Kidney tubule cell (primary cell): Measurements from ENCODE around the gene BUD13.
A peak's percentile ranks its signal among the peaks of the same experiment; 100 is the strongest.
"Not testable (repeated sequence)": the region's sequence is repeated elsewhere in the genome, so short reads cannot be mapped to it uniquely, and the experiment has no call there.

Experiments
- DNase-seq: peaks from one replicate; pipeline ENCODE4 v3.0.0-alpha.2; 2018; ENCODE audit warnings: low spot score

BUD13 gene

DNA sequence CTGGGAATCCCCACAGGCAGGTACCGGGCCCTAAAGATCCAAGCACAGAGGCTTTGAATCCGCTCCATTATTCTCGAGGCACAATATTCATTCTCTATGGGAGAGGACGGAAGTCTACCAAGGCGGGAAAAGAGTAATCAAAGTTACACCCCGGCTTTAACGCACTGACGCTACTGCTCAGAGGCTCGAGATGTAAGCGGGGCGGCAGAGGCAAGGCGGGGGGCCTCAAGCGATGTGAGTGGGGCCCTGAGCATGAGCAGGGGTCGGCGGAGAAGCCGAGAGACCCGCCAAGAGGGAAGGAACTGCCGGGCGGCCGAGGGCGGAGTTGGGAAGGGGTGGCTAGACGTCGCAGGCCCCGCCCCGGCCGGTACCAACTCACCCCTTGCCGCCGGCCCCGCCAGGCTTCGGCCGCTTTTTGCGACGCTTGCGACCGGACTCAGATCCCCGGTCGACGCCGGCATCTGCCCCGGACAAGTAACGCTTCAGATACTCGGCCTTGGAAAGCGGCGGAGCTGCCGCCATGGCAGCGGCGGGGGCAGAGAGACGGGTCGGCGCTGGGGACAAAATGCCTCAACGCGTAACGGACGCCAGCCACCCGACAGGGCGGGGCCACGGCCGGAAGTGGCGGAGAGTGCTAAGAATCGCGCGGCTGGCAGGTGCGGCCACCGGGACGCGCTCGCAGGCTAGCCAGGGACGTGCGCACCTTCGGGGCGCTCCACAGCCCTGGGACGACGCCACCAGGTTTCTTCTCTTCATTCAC lies at the start of gene BUD13:
TSS of gene BUD13 (minus strand) at position 545 of the 760 bp plus-strand sequence. CDS start at position 522, 23 bp downstream.
- peak; percentile 89 for DNase-seq

GRCh38 chr11:116822575-116822974 lies 49.8 kb upstream of the BUD13 start:
- DNase-seq = no peak

DNA sequence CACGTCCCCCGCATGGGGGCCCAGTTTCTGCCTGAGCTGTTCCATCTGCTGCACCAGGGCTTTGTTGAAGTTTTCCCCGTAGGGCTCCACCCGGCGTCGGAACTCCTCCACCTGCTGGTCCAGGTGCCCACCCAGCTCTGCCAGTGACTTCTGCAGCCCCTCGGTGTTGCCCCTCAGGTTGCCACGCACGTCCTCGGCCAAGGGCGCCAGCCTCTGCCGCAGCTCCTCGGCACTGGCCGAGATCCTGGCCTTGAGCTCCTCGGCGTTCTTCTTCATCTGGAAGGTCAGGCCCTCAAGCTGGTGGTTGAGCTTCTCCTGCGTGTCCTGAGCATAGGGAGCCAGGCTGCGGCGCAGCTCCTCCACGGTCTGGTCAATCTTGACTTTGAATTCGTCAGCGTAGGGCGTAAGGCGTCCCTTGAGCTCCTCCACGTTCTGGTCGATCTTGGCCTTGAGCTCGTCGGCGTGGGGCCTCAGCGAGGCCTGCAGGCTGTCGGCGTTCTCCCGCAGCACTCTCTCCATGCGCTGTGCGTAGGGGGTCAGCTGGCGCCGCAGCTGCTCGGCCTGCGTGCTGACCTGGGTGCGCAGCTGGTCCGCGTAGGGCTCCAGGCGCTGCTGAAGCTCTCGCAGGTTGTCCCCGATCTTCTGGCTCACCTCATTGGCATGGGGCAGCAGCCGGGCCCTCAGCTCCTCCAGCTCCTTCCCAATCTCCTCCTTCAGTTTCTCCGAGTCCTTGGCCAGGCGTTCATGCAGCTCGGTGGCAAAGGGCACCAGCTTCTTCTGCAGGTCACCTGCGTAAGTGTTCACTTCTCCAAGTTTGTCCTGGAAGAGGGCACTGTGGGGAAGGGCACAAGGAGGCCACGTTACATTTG lies 48.5 kb upstream of the BUD13 start:
- DNase-seq = no peak

DNA sequence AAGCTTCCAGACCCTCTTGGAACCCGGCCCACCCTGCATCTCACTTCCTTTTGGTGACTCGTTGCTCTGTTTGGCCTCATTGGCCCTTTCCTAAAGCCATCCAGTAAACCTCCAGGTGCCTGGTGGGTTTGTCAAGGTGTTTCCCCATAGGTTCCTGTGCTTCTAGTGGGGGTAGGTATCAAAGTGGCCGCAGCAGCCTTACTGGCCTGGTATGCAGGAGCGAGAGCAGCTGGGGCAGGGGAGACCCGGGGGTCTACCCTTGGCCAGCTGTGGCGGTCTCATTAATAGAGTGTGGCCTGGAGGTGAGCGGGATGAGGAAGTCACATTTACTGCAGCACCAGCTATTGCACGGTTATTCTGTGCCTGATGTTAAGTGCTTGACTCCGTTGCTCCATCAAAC lies 46.3 kb upstream of the BUD13 start:
- no peak for DNase-seq

- no peak for DNase-seq
These were observed 41.7 kb upstream of the BUD13 start for GRCh38 chr11:116814502-116814901.

DNA sequence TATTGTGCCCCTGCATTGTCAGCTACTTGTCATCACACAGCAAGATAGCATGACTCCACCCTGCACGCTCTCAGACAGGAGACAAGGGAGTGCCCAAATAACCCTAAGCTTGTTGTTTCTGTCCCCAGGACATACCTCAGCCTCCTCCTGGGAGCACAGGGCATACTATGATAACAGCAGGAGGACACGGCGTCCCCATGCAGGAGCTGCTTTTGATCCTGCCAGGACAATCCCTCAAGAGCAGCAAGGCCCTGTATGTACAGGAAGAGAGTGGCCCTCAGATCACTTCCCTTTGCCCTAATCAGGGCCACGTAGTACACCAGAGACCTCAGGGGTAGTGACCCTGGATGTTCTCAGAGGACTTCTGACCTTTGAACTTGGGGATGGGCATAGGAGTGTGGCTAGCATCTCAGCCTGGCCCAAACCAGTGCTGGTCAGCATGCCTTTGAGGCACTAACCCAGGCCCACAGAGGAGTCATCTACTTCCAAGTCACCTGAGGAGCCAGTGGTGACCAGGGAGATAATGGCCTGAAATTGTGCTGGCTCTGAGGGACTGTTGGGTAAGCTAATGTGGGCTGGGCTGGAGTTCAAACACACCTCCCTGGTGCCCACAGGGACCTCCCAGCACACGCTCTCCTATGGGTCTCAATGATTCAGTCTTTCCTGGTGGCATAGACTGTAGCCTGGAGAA lies 41.1 kb upstream of the BUD13 start:
- no peak for DNase-seq

DNA sequence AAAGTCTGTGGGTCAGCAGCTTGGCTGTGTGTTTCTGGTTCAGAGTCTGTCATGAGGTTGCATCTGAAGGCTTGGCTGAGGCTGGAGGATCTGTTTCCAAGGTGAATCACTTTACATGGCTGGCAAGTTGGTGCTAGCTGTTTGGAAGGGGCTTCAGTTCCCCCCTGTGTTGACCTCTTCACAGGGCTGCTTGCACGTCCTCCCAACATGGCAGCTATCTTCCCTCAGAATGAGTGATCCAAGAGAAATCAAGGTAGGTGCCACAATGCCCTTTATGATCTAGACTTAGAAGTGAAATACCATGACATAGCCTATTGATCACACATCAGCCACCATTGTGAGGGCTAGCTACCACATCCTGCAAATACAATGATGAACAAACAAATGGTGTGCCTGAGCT lies 40.4 kb upstream of the BUD13 start:
- DNase-seq = no peak

- DNase-seq = no peak
These were observed 39.3 kb upstream of the BUD13 start for GRCh38 chr11:116812109-116812508.

- no peak for DNase-seq
These were observed 38.4 kb upstream of the BUD13 start for GRCh38 chr11:116811194-116811593.

DNA sequence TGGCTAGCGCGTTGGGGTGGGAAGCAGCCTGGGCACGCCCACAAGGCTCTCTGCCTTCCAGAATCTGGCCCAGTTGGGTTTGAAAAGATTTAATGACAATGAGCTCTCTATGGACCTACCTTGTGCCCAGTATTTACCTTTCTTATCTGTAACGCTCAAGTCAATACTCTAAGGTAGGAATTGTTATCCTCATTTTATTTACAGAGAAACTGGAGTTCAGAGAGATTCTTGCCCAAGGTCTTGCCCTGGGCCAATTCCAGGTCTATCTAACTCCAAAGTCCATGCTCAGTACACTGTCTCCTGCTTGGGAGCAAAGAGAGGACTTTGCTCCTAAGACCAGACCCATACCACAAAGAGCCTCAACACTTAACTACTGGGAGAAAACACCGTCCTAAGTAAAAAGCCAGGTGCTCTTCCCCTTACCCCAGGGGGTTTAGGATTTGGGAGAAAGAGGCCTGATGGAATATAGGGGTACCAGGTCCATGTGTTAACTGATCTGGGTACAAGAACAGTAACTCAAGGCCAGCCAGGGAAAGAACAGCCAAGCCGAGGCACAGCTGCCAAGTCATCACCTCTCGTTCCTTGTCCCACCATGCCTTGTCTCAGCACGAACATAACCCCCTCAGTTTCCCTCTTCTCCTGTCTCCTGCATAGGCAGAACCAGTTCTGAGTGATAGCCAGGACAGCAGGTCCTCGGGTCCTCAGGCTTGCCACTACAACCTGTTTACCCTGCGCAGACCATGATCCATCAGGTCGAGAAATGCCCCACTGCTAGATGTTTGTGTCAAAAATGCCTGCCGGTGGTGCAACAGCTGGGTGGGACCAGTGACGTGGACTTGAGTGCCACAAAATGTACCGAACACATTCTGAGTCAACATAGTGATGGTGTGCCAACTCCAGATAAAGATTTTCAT lies 35.7 kb upstream of the BUD13 start:
- no peak for DNase-seq

DNA sequence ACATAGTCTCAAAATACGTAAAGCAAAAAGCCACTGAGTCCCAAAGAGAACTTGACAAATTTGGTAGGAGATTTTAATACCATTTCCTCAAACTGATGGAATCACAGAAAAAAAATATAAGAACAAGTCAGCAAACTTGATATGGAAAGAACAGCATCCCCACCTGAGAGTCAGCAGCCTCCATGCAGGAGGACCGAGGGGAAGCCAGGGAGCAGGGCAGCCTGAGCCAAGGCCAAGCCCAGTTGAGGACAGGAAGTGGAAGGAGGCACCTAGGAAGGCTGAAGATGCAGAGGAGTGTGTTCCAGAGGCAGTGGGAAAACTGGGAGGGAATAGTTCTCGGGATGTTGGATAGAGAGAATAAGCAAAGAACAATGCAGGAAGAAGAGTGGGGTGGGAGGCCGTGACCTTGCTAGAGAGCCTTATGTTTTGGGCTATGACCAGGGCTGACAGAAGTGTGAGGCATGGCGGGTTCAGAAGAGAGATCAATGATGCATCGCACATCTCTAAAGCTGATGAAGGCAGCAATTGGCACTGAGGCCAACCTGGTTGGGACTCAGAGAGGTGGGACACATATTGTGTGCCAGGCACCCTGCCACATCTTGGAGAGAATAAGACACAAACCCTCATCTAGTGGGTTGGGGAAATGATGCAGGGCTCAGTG lies 34.9 kb upstream of the BUD13 start:
- no peak for DNase-seq

- DNase-seq = no peak
These were observed 31.2 kb upstream of the BUD13 start for GRCh38 chr11:116804001-116804400.

DNA sequence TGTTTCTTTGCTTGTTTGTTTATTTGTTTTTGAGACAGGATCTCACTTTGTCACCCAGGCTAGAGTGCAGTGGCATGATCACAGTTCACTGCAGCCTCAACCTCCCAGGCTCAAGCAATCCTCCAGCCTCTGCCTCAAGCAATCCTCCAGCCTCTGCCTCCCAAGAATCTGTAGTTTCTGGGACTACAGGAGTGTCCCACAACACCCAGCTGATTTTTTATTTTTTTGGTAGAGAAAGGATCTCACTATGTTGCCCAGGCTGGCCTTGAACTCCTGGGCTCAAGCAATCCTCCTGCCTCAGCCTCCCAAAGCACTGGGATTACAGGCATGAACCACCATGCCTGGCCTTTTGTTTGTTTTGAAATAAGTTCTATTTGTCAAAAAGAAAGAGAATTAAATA lies 28.9 kb upstream of the BUD13 start:
- not testable (repeated sequence) for DNase-seq

- DNase-seq = no peak
These were observed 27.8 kb upstream of the BUD13 start for GRCh38 chr11:116800610-116801009.

GRCh38 chr11:116798368-116798767 lies 25.6 kb upstream of the BUD13 start:
- DNase-seq = no peak

GRCh38 chr11:116797816-116798215 lies 25.0 kb upstream of the BUD13 start:
- no peak for DNase-seq

GRCh38 chr11:116796548-116796947 lies 23.8 kb upstream of the BUD13 start:
- no peak for DNase-seq

- DNase-seq = no peak
These were observed 22.1 kb upstream of the BUD13 start for GRCh38 chr11:116794851-116795250.

DNA sequence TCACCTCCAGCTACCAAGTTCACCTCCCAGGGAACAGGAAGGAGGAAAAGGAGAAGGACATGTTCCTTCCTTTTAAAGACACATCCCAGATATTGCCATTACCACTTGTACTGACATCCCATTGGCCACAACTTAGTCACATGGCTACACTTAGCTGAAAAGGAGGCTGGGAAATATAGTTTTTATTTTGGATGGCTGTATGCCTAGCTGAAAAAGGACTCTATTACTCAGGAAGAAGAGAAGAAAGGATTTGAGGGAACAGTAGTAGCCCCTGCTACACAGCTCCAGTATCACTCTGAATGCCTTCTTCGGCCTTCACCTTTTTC lies 20.9 kb upstream of the BUD13 start:
- DNase-seq = no peak

DNA sequence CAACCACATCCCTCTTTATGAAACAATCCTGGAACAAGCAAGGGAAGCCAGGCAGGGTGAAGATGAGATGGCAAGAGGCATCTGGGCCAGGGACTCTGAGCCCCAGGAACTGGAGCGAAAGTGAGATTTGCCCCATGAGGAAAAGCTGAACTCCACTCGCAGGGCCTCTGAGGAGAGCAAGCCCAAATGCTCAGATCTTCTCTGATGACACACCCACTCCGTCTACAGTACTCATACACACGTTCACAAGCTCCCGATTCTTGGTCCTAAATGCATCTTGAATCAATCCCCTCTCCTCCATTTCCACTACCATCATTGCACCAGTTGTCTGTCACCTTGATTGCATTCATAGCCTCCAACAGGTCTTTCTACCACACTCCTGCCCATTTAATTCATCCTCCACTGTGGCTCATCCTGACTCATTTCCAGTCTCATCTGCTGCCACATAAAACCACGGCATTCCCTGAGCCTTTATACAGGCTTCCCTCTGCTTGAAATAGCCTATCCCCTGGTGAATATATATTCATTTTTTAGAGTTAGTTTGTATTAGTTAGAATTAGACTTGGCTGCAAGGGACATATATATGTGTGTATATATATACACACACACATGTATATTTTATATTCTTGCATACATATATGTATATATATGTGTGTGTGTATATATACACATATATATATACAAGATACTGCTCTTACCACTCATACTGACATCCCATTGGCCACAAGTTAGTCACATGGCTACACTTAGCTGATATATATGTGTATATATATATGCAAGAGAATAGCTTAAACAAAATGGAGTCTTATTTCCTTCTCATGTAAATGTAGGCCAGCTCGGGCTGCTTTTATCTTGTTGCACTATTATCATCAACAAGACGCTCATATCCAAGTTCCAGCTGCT lies 20.3 kb upstream of the BUD13 start:
- DNase-seq = peak; percentile 85
